ENCODE measurements around the gene OSBPL6. TPM values are rescaled to one million over a fixed set of nuclear protein-coding genes. Genes with fewer than 3 reads are reported as not detected.

OSBPL6 gene
- total and polyA plus RNA-seq, 4 donors = 1.3 to 3.3 (median 2.2) TPM

GRCh38 chr2:178277741-178278197 lies 83.5 kb downstream of the OSBPL6 start (continued):
- TF ChIP-seq CTCF (IDR thresholded peaks at IDR 0.05; ENCODE audit: low read depth, low read length, missing input control) (no peak), NR2F2 (IDR thresholded peaks at IDR 0.05) (no peak)

GRCh38 chr2:178279142-178279541 lies 84.8 kb downstream of the OSBPL6 start:
- H3K27ac ChIP-seq (ENCODE audit: low read depth in 1 of 2, low read length in 2 of 2) = no peak overlapping the region
- TF ChIP-seq FOXA1 (IDR thresholded peaks at IDR 0.05) (no peak), EGR1 (IDR thresholded peaks at IDR 0.05; ENCODE audit: low read depth in 2 of 2) (no peak), RAD21 (IDR thresholded peaks at IDR 0.05) (no peak), ZBTB33 (IDR thresholded peaks at IDR 0.05) (no peak), CTCF (IDR thresholded peaks at IDR 0.05; ENCODE audit: low read depth, low read length, missing input control) (no peak)

GRCh38 chr2:178279636-178280035 lies 85.3 kb downstream of the OSBPL6 start:
- peaks cover 2 to 28% (median 18%) of the 10 kb centered on the region in 4 donors for H3K4me1 ChIP-seq (ENCODE audit: control insufficient read depth in 4 of 4, insufficient read depth in 4 of 4, low read length in 3 of 4)
- no peak overlapping the region for H3K9ac ChIP-seq (ENCODE audit: low read depth in 1 of 2, low read length in 2 of 2)
- WGBS = 92% methylated on average over 10 of the region's 10 CpGs
- no peaks in the 10 kb centered on the region for H3K27me3 ChIP-seq (ENCODE audit: control insufficient read depth in 4 of 4, insufficient read depth in 4 of 4, low read length in 3 of 4)
- no peak overlapping the region for H3K27ac ChIP-seq (ENCODE audit: low read depth in 1 of 2, low read length in 2 of 2)
- no peak overlapping the region for H3K4me3 ChIP-seq (ENCODE audit: low read depth in 1 of 3, low read length in 3 of 3)
- DNase-seq (ENCODE audit: low spot score) = no peak
- H3K36me3 ChIP-seq (ENCODE audit: control insufficient read depth in 4 of 4, insufficient read depth in 3 of 4, low read depth in 1 of 4, low read length in 3 of 4) = no peaks in the 10 kb centered on the region
- no peaks in the 10 kb centered on the region for H3K9me3 ChIP-seq (ENCODE audit: control insufficient read depth in 4 of 4, low read length in 3 of 4)
- TF ChIP-seq TAF1 (conservative IDR thresholded peaks at IDR 0.05) = no peak
- TF ChIP-seq HNF4G (IDR thresholded peaks at IDR 0.05) = peak; percentile 36
- TF ChIP-seq RAD21 (IDR thresholded peaks at IDR 0.05) = no peak
- TF ChIP-seq FOXA1 (IDR thresholded peaks at IDR 0.05) = no peak
- peak; percentile 47 for TF ChIP-seq SP1 (IDR thresholded peaks at IDR 0.05)
- TF ChIP-seq EGR1 (IDR thresholded peaks at IDR 0.05; ENCODE audit: low read depth in 2 of 2) = no peak
- no peak for TF ChIP-seq ATF3 (IDR thresholded peaks at IDR 0.05)
- TF ChIP-seq RXRA (IDR thresholded peaks at IDR 0.05) = peak; percentile 55 to 57
- TF ChIP-seq MAX (IDR thresholded peaks at IDR 0.05) = no peak
- TF ChIP-seq GABPA (IDR thresholded peaks at IDR 0.05 in 1 of 2, conservative IDR thresholded peaks at IDR 0.05 in 1 of 2) = no peak
- TF ChIP-seq NR2F2 (IDR thresholded peaks at IDR 0.05) = no peak
- no peak for TF ChIP-seq FOXA2 (IDR thresholded peaks at IDR 0.05)
- TF ChIP-seq CTCF (IDR thresholded peaks at IDR 0.05; ENCODE audit: low read depth, low read length, missing input control) = no peak
- peak; percentile 8 to 18 for TF ChIP-seq JUND (IDR thresholded peaks at IDR 0.05)
- TF ChIP-seq HNF4A (conservative IDR thresholded peaks at IDR 0.05) = peak; percentile 76 to 79
- TF ChIP-seq ZBTB33 (IDR thresholded peaks at IDR 0.05) = no peak
- TF ChIP-seq YY1 (IDR thresholded peaks at IDR 0.05) = no peak

More at GRCh38 chr2:178279142-178279541, 84.8 kb downstream of the OSBPL6 start:
- Histone ChIP-seq H3K4me3 (ENCODE audit: low read depth in 1 of 3, low read length in 3 of 3) (no peak overlapping the region), H3K9ac (ENCODE audit: low read depth in 1 of 2, low read length in 2 of 2) (no peak overlapping the region), H3K9me3 (ENCODE audit: control insufficient read depth in 4 of 4, low read length in 3 of 4) (no peaks in the 10 kb centered on the region), H3K27me3 (ENCODE audit: control insufficient read depth in 4 of 4, insufficient read depth in 4 of 4, low read length in 3 of 4) (no peaks in the 10 kb centered on the region), H3K36me3 (ENCODE audit: control insufficient read depth in 4 of 4, insufficient read depth in 3 of 4, low read depth in 1 of 4, low read length in 3 of 4) (no peaks in the 10 kb centered on the region), H3K4me1 (ENCODE audit: control insufficient read depth in 4 of 4, insufficient read depth in 4 of 4, low read length in 3 of 4) (peaks cover 2 to 28% (median 18%) of the 10 kb centered on the region in 4 donors)
- 90% methylated on average over 2 of the region's 2 CpGs for WGBS
- DNase-seq (ENCODE audit: low spot score) = no peak

Data from liver (tissue), 9 donors.